CD14-positive monocyte (primary cell): ENCODE results near the gene THNSL1. TPM values are rescaled to one million over a fixed set of nuclear protein-coding genes. Genes with fewer than 3 reads are reported as not detected.

Source experiments
- DNase-seq, 3 donors: peaks; one replicate each; pipeline ENCODE4 v3.0.0-alpha.2; 2011 to 2022
- H2AFZ ChIP-seq: 2 replicates; pipeline ENCODE4 v1.6.0; 2012; ENCODE audit warnings: mild to moderate bottlenecking, low read depth, low read length, inconsistent platforms; ENCODE audit not compliant: insufficient read depth, poor library complexity, severe bottlenecking
- H3K27ac ChIP-seq, 2 donors: 1 replicate in 1 of 2; 2 replicates in 1 of 2; pipeline ENCODE4 v1.5.1; 2012 to 2013; ENCODE audit warnings: low read length in 2 of 2, control low read depth in 1 of 2, inconsistent platforms in 1 of 2, low read depth in 1 of 2, mild to moderate bottlenecking in 1 of 2
- H3K27me3 ChIP-seq, 2 donors: one replicate each; pipeline versions ENCODE4 v1.6.0 to v1.6.1; 2011 to 2013; ENCODE audit warnings: low read length in 2 of 2; ENCODE audit not compliant: control insufficient read depth in 2 of 2, insufficient read depth in 2 of 2
- H3K36me3 ChIP-seq, 2 donors: replicated peaks in 1 of 2; 1 replicate in 1 of 2; 2 replicates in 1 of 2; pipeline versions ENCODE4 v1.5.1 to v1.6.1; 2012 to 2013; ENCODE audit warnings: low read length in 2 of 2, control low read depth in 1 of 2, inconsistent platforms in 1 of 2, mild to moderate bottlenecking in 1 of 2; ENCODE audit not compliant: insufficient read depth in 2 of 2, control insufficient read depth in 1 of 2
- H3K4me1 ChIP-seq, 2 donors: 1 replicate in 1 of 2; 2 replicates in 1 of 2; pipeline versions ENCODE4 v1.5.1 to v1.6.1; 2012 to 2013; ENCODE audit warnings: low read length in 2 of 2, control low read depth in 1 of 2, inconsistent platforms in 1 of 2, mild to moderate bottlenecking in 1 of 2, moderate library complexity in 1 of 2; ENCODE audit not compliant: insufficient read depth in 2 of 2, control insufficient read depth in 1 of 2
- H3K4me2 ChIP-seq: replicated peaks from 2 replicates; pipeline ENCODE3; 2012; ENCODE audit warnings: low read length, moderate library complexity, mild to moderate bottlenecking; ENCODE audit not compliant: poor library complexity, severe bottlenecking; ENCODE audit errors: extremely low read depth
- H3K4me3 ChIP-seq, 3 experiments: fragments of 200-600 bp in 1 of 3; sonication (generic) in 1 of 3; replicated peaks in 1 of 3; 1 replicate in 2 of 3; 2 replicates in 1 of 3; pipeline ENCODE4 v1.5.1; 2011 to 2013; ENCODE audit warnings: low read length in 3 of 3, mild to moderate bottlenecking in 3 of 3, control low read depth in 2 of 3, low read depth in 2 of 3, inconsistent platforms in 1 of 3, moderate library complexity in 1 of 3
- H3K79me2 ChIP-seq: 2 replicates; pipeline ENCODE4 v1.6.0; 2012; ENCODE audit warnings: mild to moderate bottlenecking, control low read depth, inconsistent platforms, low read length, moderate library complexity; ENCODE audit not compliant: insufficient read depth
- H3K9ac ChIP-seq: 2 replicates; pipeline ENCODE4 v1.6.0; 2017; ENCODE audit warnings: low read length, mild to moderate bottlenecking; ENCODE audit not compliant: insufficient read depth, poor library complexity, severe bottlenecking
- H3K9me3 ChIP-seq, 2 donors: replicated peaks in 1 of 2; 1 replicate in 1 of 2; 2 replicates in 1 of 2; pipeline versions ENCODE4 v1.5.1 to v1.6.1; 2012 to 2013; ENCODE audit warnings: low read length in 2 of 2, control low read depth in 1 of 2; ENCODE audit not compliant: control insufficient read depth in 1 of 2, insufficient read depth in 1 of 2
- H4K20me1 ChIP-seq: 2 replicates; pipeline ENCODE4 v1.6.0; 2012; ENCODE audit warnings: mild to moderate bottlenecking, low read length, control low read depth, moderate library complexity; ENCODE audit not compliant: insufficient read depth
- H3K27ac Mint-ChIP-seq, 7 donors: one replicate each; pipeline ENCODE4 v1.8.0; 2020; ENCODE audit warnings: mild to moderate bottlenecking in 7 of 7, mixed read lengths in 7 of 7, moderate library complexity in 6 of 7, inconsistent platforms in 2 of 7
- H3K27me3 Mint-ChIP-seq, 3 donors: one replicate each; pipeline ENCODE4 v1.8.0; 2021 to 2022; ENCODE audit warnings: low read depth in 3 of 3, mild to moderate bottlenecking in 3 of 3, mixed read lengths in 3 of 3, moderate library complexity in 3 of 3, inconsistent platforms in 1 of 3
- H3K36me3 Mint-ChIP-seq, 2 donors: one replicate each; pipeline ENCODE4 v1.8.0; 2020; ENCODE audit warnings: mixed read lengths in 2 of 2, inconsistent platforms in 1 of 2, mild to moderate bottlenecking in 1 of 2
- H3K4me1 Mint-ChIP-seq: one replicate; pipeline ENCODE4 v1.8.0; 2020; ENCODE audit warnings: mild to moderate bottlenecking, mixed read lengths
- H3K4me3 Mint-ChIP-seq, 2 donors: one replicate each; pipeline ENCODE4 v1.8.0; 2020; ENCODE audit warnings: mild to moderate bottlenecking in 2 of 2, mixed read lengths in 2 of 2, moderate library complexity in 1 of 2
- H3K9me3 Mint-ChIP-seq, 7 donors: one replicate each; pipeline ENCODE4 v1.8.0; 2020 to 2022; ENCODE audit warnings: mixed read lengths in 7 of 7, mild to moderate bottlenecking in 6 of 7, moderate library complexity in 6 of 7, inconsistent platforms in 2 of 7
- WGBS: methylation state at CpG from one replicate; pipeline ENCODE4 v1.1.5; 2013; ENCODE audit warnings: missing lambda C conversion rate; ENCODE audit not compliant: insufficient coverage; 5-methylcytosine and 5-hydroxymethylcytosine counted together
- intact Hi-C, 2 donors: fragments of 100-400 bp; cut with micrococcal nuclease; formaldehyde crosslinking; loops; one replicate each; pipeline versions ENCODE4 v1.15.0 to v1.15.1; 2023
- polyA plus RNA-seq, 3 donors: library from polyadenylated mRNA; depleted of rRNA in 1 of 3; unstranded in 2 of 3; stranded (reverse) in 1 of 3; fragments of 300-500 nt in 2 of 3; fragments of >200 nt in 1 of 3; fragmentation: Illumina TruSeq in 2 of 3; gene quantifications; 1 replicate in 2 of 3; 2 replicates in 1 of 3; pipeline ENCODE4 v1.2.3, GENCODE V29; 2012 to 2021
- TF ChIP-seq, protein P1 (sequence below): fragments of 200-600 bp; IDR thresholded peaks from one replicate; pipeline ENCODE4 v1.8.0; 2022; ENCODE audit warnings: antibody characterized with exemption, mild to moderate bottlenecking

The THNSL1 gene
- polyA plus RNA-seq, 3 donors: 0.03 to 0.13 TPM; not detected in 1

DNA sequence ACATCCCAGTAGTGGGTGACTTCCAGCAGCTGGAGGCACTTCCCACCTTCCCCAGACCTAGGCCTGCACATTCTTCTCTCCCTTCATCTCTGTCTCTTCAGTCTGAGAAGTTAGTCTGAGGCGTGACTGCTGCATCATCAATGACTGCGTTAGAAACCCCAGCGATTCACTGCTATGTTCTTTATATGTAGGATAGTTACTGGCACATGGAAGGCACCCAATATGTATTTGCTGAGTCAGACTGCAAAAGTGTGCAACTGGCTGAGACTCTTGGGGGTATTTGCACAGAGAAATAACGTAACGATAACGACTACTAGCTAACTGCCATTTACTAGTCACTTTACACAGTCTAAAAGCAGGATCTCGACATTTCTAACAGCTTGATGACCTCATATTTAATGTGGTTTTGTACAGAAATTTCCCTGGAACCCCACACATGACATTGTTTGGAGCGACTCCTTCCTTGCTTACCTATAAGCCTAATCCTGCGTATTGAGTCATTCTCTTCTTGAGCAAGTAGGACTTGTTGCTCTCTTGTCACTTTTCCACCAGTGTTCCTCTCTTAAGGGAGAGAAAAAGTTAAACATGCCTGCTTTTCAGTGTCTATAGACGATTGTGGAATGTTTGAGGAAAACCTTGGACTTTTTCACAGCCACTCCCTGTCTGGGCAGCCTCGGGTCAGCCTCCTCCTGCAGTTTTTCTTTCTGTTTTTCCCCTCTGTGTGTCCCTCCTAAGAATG lies 45.5 kb downstream of the THNSL1 start:
- peak overlapping the region in 2 of 7 donors; percentile 10 to 63 for H3K27ac Mint-ChIP-seq
- no peak overlapping the region for H3K4me2 ChIP-seq
- no peaks in the 10 kb centered on the region for H4K20me1 ChIP-seq
- H3K36me3 Mint-ChIP-seq: no peaks in the 10 kb centered on the region
- H3K4me1 Mint-ChIP-seq: peaks cover 4% of the 10 kb centered on the region
- no peak overlapping the region for H3K9ac ChIP-seq
- H3K27me3 ChIP-seq: no peaks in the 10 kb centered on the region
- no peak overlapping the region for H2AFZ ChIP-seq
- H3K4me1 ChIP-seq: no peaks in the 10 kb centered on the region
- no peaks in the 10 kb centered on the region for H3K79me2 ChIP-seq
- no peaks in the 10 kb centered on the region for H3K9me3 ChIP-seq
- WGBS: 80% methylated on average over 4 of the region's 11 CpGs
- intact Hi-C loops: no loop called here
- H3K27me3 Mint-ChIP-seq: peaks cover 5 to 10% (median 7%) of the 10 kb centered on the region in 3 donors
- DNase-seq: no peak
- H3K36me3 ChIP-seq: no peaks in the 10 kb centered on the region
- TF ChIP-seq, protein P1, sequence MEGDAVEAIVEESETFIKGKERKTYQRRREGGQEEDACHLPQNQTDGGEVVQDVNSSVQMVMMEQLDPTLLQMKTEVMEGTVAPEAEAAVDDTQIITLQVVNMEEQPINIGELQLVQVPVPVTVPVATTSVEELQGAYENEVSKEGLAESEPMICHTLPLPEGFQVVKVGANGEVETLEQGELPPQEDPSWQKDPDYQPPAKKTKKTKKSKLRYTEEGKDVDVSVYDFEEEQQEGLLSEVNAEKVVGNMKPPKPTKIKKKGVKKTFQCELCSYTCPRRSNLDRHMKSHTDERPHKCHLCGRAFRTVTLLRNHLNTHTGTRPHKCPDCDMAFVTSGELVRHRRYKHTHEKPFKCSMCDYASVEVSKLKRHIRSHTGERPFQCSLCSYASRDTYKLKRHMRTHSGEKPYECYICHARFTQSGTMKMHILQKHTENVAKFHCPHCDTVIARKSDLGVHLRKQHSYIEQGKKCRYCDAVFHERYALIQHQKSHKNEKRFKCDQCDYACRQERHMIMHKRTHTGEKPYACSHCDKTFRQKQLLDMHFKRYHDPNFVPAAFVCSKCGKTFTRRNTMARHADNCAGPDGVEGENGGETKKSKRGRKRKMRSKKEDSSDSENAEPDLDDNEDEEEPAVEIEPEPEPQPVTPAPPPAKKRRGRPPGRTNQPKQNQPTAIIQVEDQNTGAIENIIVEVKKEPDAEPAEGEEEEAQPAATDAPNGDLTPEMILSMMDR: no peak
- H3K4me3 ChIP-seq: no peak overlapping the region
- H3K27ac ChIP-seq: no peak overlapping the region
- H3K4me3 Mint-ChIP-seq: no peak overlapping the region
- H3K9me3 Mint-ChIP-seq: peaks cover 0 to 7% (median 2%) of the 10 kb centered on the region in 7 donors

DNA sequence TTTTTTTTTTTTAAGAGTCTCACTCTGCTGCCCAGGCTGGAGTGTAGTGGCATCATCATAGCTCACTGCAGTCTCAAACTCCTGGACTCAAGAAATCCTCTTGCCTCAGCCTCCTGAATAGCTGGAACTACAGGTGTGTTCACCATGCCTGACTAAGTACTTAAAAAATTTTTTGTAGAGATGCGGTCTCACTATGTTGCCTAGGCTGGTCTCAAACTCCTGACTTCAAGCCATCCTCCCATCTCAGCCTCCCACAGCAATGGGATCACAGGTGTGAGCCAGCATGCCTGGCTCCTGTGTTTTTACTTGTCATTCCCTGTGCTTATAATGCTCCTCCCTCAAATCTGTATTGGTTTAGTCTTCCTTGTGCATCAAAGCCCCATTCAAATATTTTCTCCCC lies 46.7 kb downstream of the THNSL1 start:
- no peak overlapping the region for H3K27ac ChIP-seq
- no peak overlapping the region for H2AFZ ChIP-seq
- no peak overlapping the region for H3K27ac Mint-ChIP-seq
- no peaks in the 10 kb centered on the region for H3K36me3 ChIP-seq
- H3K9me3 Mint-ChIP-seq: peaks cover 0 to 7% (median 4%) of the 10 kb centered on the region in 7 donors
- no peak overlapping the region for H3K4me3 Mint-ChIP-seq
- no peaks in the 10 kb centered on the region for H3K4me1 ChIP-seq
- H3K27me3 Mint-ChIP-seq: peaks cover 5 to 10% (median 7%) of the 10 kb centered on the region in 3 donors
- no CpG with 5 or more reads among the region's 1 CpG for WGBS
- H3K36me3 Mint-ChIP-seq: no peaks in the 10 kb centered on the region
- H4K20me1 ChIP-seq: no peaks in the 10 kb centered on the region
- no peaks in the 10 kb centered on the region for H3K9me3 ChIP-seq
- no peak overlapping the region for H3K9ac ChIP-seq
- no peak for DNase-seq
- no peaks in the 10 kb centered on the region for H3K27me3 ChIP-seq
- TF ChIP-seq, protein P1: no peak
- no peaks in the 10 kb centered on the region for H3K79me2 ChIP-seq
- H3K4me2 ChIP-seq: no peak overlapping the region
- H3K4me3 ChIP-seq: no peak overlapping the region
- H3K4me1 Mint-ChIP-seq: peaks cover 4% of the 10 kb centered on the region
- intact Hi-C loops: no loop called here
